DND-41 (cell line): ENCODE data around the gene BYSL.

Experiments used
- EZH2 ChIP-seq: IDR thresholded peaks from 3 replicates; pipeline ENCODE4 v1.6.1; 2012; ENCODE audit warnings: borderline replicate concordance, low read depth, mild to moderate bottlenecking, moderate library complexity, low read length, inconsistent platforms; ENCODE audit not compliant: severe bottlenecking
- TF ChIP-seq, protein P1 (sequence below): IDR thresholded peaks from 2 replicates; pipeline ENCODE4 v1.5.1; 2012; ENCODE audit warnings: borderline replicate concordance, low read length, moderate library complexity, mild to moderate bottlenecking; ENCODE audit not compliant: poor library complexity, severe bottlenecking; ENCODE audit errors: extremely low read depth

DNA sequence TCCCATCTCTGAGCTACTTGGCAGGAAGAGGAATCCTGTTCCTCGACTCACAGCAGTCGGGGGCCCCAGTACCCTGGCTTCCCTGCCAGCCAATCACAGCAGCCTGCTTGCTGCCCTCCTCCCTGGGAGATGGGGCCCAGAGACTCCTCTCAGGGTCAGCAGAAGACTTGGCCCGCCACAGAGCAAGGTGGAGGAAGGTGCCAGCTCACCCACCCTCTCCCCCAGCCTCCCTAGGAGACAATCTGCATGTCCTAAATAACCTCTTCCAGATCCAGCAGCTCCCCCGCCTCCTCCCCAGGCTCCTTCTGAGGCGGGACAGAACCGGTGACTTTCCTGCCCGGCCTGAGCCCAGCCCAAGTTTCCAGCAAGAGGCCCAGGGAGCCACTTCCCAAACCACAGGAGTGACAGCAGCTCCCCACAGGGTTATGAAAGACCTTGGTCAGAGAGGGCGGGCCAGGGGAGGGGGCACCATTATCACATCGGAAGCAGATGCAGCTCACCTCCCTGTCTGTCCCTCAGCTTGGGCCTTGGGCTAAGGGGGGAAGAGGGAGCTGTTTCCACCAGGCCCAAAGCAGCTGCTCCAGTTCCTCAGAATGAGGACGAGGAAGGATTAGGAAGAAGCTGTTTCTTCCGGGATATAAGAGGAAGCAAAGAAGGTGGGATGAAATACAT lies 18.0 kb downstream of the BYSL start:
- TF ChIP-seq, protein P1, sequence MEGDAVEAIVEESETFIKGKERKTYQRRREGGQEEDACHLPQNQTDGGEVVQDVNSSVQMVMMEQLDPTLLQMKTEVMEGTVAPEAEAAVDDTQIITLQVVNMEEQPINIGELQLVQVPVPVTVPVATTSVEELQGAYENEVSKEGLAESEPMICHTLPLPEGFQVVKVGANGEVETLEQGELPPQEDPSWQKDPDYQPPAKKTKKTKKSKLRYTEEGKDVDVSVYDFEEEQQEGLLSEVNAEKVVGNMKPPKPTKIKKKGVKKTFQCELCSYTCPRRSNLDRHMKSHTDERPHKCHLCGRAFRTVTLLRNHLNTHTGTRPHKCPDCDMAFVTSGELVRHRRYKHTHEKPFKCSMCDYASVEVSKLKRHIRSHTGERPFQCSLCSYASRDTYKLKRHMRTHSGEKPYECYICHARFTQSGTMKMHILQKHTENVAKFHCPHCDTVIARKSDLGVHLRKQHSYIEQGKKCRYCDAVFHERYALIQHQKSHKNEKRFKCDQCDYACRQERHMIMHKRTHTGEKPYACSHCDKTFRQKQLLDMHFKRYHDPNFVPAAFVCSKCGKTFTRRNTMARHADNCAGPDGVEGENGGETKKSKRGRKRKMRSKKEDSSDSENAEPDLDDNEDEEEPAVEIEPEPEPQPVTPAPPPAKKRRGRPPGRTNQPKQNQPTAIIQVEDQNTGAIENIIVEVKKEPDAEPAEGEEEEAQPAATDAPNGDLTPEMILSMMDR = no peak
- TF ChIP-seq EZH2 = no peak
